Measurements from ENCODE around the gene GLT8D1.
"Not testable (repeated sequence)": the region's sequence is repeated elsewhere in the genome, so short reads cannot be mapped to it uniquely, and the experiment has no call there.

The GLT8D1 gene

GRCh38 chr3:52681596-52681995 is 24.0 kb downstream of the GLT8D1 start:
- DNase-seq (ENCODE audit: low spot score) (no peak), FAIRE-seq (no peak)

GRCh38 chr3:52679811-52680210 is 25.8 kb downstream of the GLT8D1 start:
- FAIRE-seq: no peak
- no peak for DNase-seq (ENCODE audit: low spot score)

GRCh38 chr3:52679199-52679538 is 26.4 kb downstream of the GLT8D1 start:
- DNase-seq (ENCODE audit: low spot score): no peak
- FAIRE-seq: no peak

GRCh38 chr3:52678265-52679198 is 27.1 kb downstream of the GLT8D1 start:
- no peak for FAIRE-seq
- DNase-seq (ENCODE audit: low spot score): no peak

GRCh38 chr3:52676201-52676600 is 29.4 kb downstream of the GLT8D1 start:
- not testable (repeated sequence) for FAIRE-seq; DNase-seq (ENCODE audit: low spot score)

- DNase-seq (ENCODE audit: low spot score) (no peak), FAIRE-seq (no peak)
These were observed 33.9 kb downstream of the GLT8D1 start for GRCh38 chr3:52671676-52672075.

- FAIRE-seq: peak; percentile 86
- DNase-seq (ENCODE audit: low spot score): peak; percentile 88
These were observed 34.7 kb downstream of the GLT8D1 start for GRCh38 chr3:52670621-52671521.

GRCh38 chr3:52663098-52663497 is 42.5 kb downstream of the GLT8D1 start:
- DNase-seq (ENCODE audit: low spot score) (no peak), FAIRE-seq (no peak)

- no peak for FAIRE-seq
These were observed 45.5 kb downstream of the GLT8D1 start for GRCh38 chr3:52660046-52660445.

GRCh38 chr3:52655895-52656294 is 49.7 kb downstream of the GLT8D1 start:
- no peak for FAIRE-seq
- DNase-seq (ENCODE audit: low spot score): no peak

More at GRCh38 chr3:52660046-52660445, 45.5 kb downstream of the GLT8D1 start:
- DNase-seq (ENCODE audit: low spot score): no peak

- no peak for FAIRE-seq
These were observed 54.0 kb downstream of the GLT8D1 start for GRCh38 chr3:52651592-52651991.

GRCh38 chr3:52650439-52650838 is 55.2 kb downstream of the GLT8D1 start:
- DNase-seq (ENCODE audit: low spot score): no peak
- FAIRE-seq: no peak

More at GRCh38 chr3:52651592-52651991, 54.0 kb downstream of the GLT8D1 start:
- no peak for DNase-seq (ENCODE audit: low spot score)

- FAIRE-seq (no peak), DNase-seq (ENCODE audit: low spot score) (no peak)
These were observed 56.0 kb downstream of the GLT8D1 start for GRCh38 chr3:52649461-52650210.

GRCh38 chr3:52645549-52645948 is 60.0 kb downstream of the GLT8D1 start:
- FAIRE-seq (no peak), DNase-seq (ENCODE audit: low spot score) (no peak)
